CD14-positive monocyte (primary cell): ENCODE measurements around the gene CDH13. TPM values are rescaled to one million over a fixed set of nuclear protein-coding genes. Genes with fewer than 3 reads are reported as not detected.

Source experiments
- DNase-seq, 3 donors: peaks; one replicate each; pipeline ENCODE4 v3.0.0-alpha.2; 2011 to 2022
- H2AFZ ChIP-seq: 2 replicates; pipeline ENCODE4 v1.6.0; 2012; ENCODE audit warnings: mild to moderate bottlenecking, low read depth, low read length, inconsistent platforms; ENCODE audit not compliant: insufficient read depth, poor library complexity, severe bottlenecking
- H3K27ac ChIP-seq, 2 donors: 1 replicate in 1 of 2; 2 replicates in 1 of 2; pipeline ENCODE4 v1.5.1; 2012 to 2013; ENCODE audit warnings: low read length in 2 of 2, control low read depth in 1 of 2, inconsistent platforms in 1 of 2, low read depth in 1 of 2, mild to moderate bottlenecking in 1 of 2
- H3K27me3 ChIP-seq, 2 donors: one replicate each; pipeline versions ENCODE4 v1.6.0 to v1.6.1; 2011 to 2013; ENCODE audit warnings: low read length in 2 of 2; ENCODE audit not compliant: control insufficient read depth in 2 of 2, insufficient read depth in 2 of 2
- H3K36me3 ChIP-seq, 2 donors: replicated peaks in 1 of 2; 1 replicate in 1 of 2; 2 replicates in 1 of 2; pipeline versions ENCODE4 v1.5.1 to v1.6.1; 2012 to 2013; ENCODE audit warnings: low read length in 2 of 2, control low read depth in 1 of 2, inconsistent platforms in 1 of 2, mild to moderate bottlenecking in 1 of 2; ENCODE audit not compliant: insufficient read depth in 2 of 2, control insufficient read depth in 1 of 2
- H3K4me1 ChIP-seq, 2 donors: 1 replicate in 1 of 2; 2 replicates in 1 of 2; pipeline versions ENCODE4 v1.5.1 to v1.6.1; 2012 to 2013; ENCODE audit warnings: low read length in 2 of 2, control low read depth in 1 of 2, inconsistent platforms in 1 of 2, mild to moderate bottlenecking in 1 of 2, moderate library complexity in 1 of 2; ENCODE audit not compliant: insufficient read depth in 2 of 2, control insufficient read depth in 1 of 2
- H3K4me2 ChIP-seq: replicated peaks from 2 replicates; pipeline ENCODE3; 2012; ENCODE audit warnings: low read length, moderate library complexity, mild to moderate bottlenecking; ENCODE audit not compliant: poor library complexity, severe bottlenecking; ENCODE audit errors: extremely low read depth
- H3K4me3 ChIP-seq, 3 experiments: fragments of 200-600 bp in 1 of 3; sonication (generic) in 1 of 3; replicated peaks in 1 of 3; 1 replicate in 2 of 3; 2 replicates in 1 of 3; pipeline ENCODE4 v1.5.1; 2011 to 2013; ENCODE audit warnings: low read length in 3 of 3, mild to moderate bottlenecking in 3 of 3, control low read depth in 2 of 3, low read depth in 2 of 3, inconsistent platforms in 1 of 3, moderate library complexity in 1 of 3
- H3K79me2 ChIP-seq: 2 replicates; pipeline ENCODE4 v1.6.0; 2012; ENCODE audit warnings: mild to moderate bottlenecking, control low read depth, inconsistent platforms, low read length, moderate library complexity; ENCODE audit not compliant: insufficient read depth
- H3K9ac ChIP-seq: 2 replicates; pipeline ENCODE4 v1.6.0; 2017; ENCODE audit warnings: low read length, mild to moderate bottlenecking; ENCODE audit not compliant: insufficient read depth, poor library complexity, severe bottlenecking
- H3K9me3 ChIP-seq, 2 donors: replicated peaks in 1 of 2; 1 replicate in 1 of 2; 2 replicates in 1 of 2; pipeline versions ENCODE4 v1.5.1 to v1.6.1; 2012 to 2013; ENCODE audit warnings: low read length in 2 of 2, control low read depth in 1 of 2; ENCODE audit not compliant: control insufficient read depth in 1 of 2, insufficient read depth in 1 of 2
- H4K20me1 ChIP-seq: 2 replicates; pipeline ENCODE4 v1.6.0; 2012; ENCODE audit warnings: mild to moderate bottlenecking, low read length, control low read depth, moderate library complexity; ENCODE audit not compliant: insufficient read depth
- H3K27ac Mint-ChIP-seq, 7 donors: one replicate each; pipeline ENCODE4 v1.8.0; 2020; ENCODE audit warnings: mild to moderate bottlenecking in 7 of 7, mixed read lengths in 7 of 7, moderate library complexity in 6 of 7, inconsistent platforms in 2 of 7
- H3K27me3 Mint-ChIP-seq, 3 donors: one replicate each; pipeline ENCODE4 v1.8.0; 2021 to 2022; ENCODE audit warnings: low read depth in 3 of 3, mild to moderate bottlenecking in 3 of 3, mixed read lengths in 3 of 3, moderate library complexity in 3 of 3, inconsistent platforms in 1 of 3
- H3K36me3 Mint-ChIP-seq, 2 donors: one replicate each; pipeline ENCODE4 v1.8.0; 2020; ENCODE audit warnings: mixed read lengths in 2 of 2, inconsistent platforms in 1 of 2, mild to moderate bottlenecking in 1 of 2
- H3K4me1 Mint-ChIP-seq: one replicate; pipeline ENCODE4 v1.8.0; 2020; ENCODE audit warnings: mild to moderate bottlenecking, mixed read lengths
- H3K4me3 Mint-ChIP-seq, 2 donors: one replicate each; pipeline ENCODE4 v1.8.0; 2020; ENCODE audit warnings: mild to moderate bottlenecking in 2 of 2, mixed read lengths in 2 of 2, moderate library complexity in 1 of 2
- H3K9me3 Mint-ChIP-seq, 7 donors: one replicate each; pipeline ENCODE4 v1.8.0; 2020 to 2022; ENCODE audit warnings: mixed read lengths in 7 of 7, mild to moderate bottlenecking in 6 of 7, moderate library complexity in 6 of 7, inconsistent platforms in 2 of 7
- CTCF ChIP-seq: fragments of 200-600 bp; IDR thresholded peaks from one replicate; pipeline ENCODE4 v1.8.0; 2022; ENCODE audit warnings: antibody characterized with exemption, mild to moderate bottlenecking
- WGBS: methylation state at CpG from one replicate; pipeline ENCODE4 v1.1.5; 2013; ENCODE audit warnings: missing lambda C conversion rate; ENCODE audit not compliant: insufficient coverage; 5-methylcytosine and 5-hydroxymethylcytosine counted together
- intact Hi-C, 2 donors: fragments of 100-400 bp; cut with micrococcal nuclease; formaldehyde crosslinking; loops; one replicate each; pipeline versions ENCODE4 v1.15.0 to v1.15.1; 2023
- polyA plus RNA-seq, 3 donors: library from polyadenylated mRNA; depleted of rRNA in 1 of 3; unstranded in 2 of 3; stranded (reverse) in 1 of 3; fragments of 300-500 nt in 2 of 3; fragments of >200 nt in 1 of 3; fragmentation: Illumina TruSeq in 2 of 3; gene quantifications; 1 replicate in 2 of 3; 2 replicates in 1 of 3; pipeline ENCODE4 v1.2.3, GENCODE V29; 2012 to 2021

Gene CDH13
- polyA plus RNA-seq, 3 donors, result 0.13 to 0.19 TPM; not detected in 1

GRCh38 chr16:83201748-83202147 is 575.0 kb downstream of the CDH13 start:
- no peaks in the 10 kb centered on the region for H4K20me1 ChIP-seq
- H3K79me2 ChIP-seq, result no peaks in the 10 kb centered on the region
- intact Hi-C loops, result no loop called here
- Mint-ChIP-seq H3K4me3 (no peak overlapping the region), H3K27me3 (peaks cover 2 to 6% (median 4%) of the 10 kb centered on the region in 3 donors), H3K27ac (no peak overlapping the region), H3K9me3 (peaks cover 0 to 5% (median 2%) of the 10 kb centered on the region in 7 donors), H3K4me1 (no peaks in the 10 kb centered on the region), H3K36me3 (no peaks in the 10 kb centered on the region)
- no peak for TF ChIP-seq CTCF
- H3K9ac ChIP-seq, result no peak overlapping the region
- 98% methylated on average over 6 of the region's 9 CpGs for WGBS
- DNase-seq, result no peak
- H3K27me3 ChIP-seq, result no peaks in the 10 kb centered on the region
- no peaks in the 10 kb centered on the region for H3K36me3 ChIP-seq
- H3K4me2 ChIP-seq, result no peak overlapping the region
- H3K27ac ChIP-seq, result no peak overlapping the region
- H3K4me3 ChIP-seq, result no peak overlapping the region
- no peak overlapping the region for H2AFZ ChIP-seq
- no peaks in the 10 kb centered on the region for H3K9me3 ChIP-seq
- no peaks in the 10 kb centered on the region for H3K4me1 ChIP-seq

- H3K4me3 ChIP-seq, result no peak overlapping the region
- WGBS, result 75% methylated on average over 2 of the region's 6 CpGs
- TF ChIP-seq CTCF, result no peak
- no peaks in the 10 kb centered on the region for H3K36me3 ChIP-seq
- H3K9me3 ChIP-seq, result no peaks in the 10 kb centered on the region
- H3K4me1 Mint-ChIP-seq, result no peaks in the 10 kb centered on the region
- H3K9ac ChIP-seq, result no peak overlapping the region
- no peak for DNase-seq
- H3K4me1 ChIP-seq, result no peaks in the 10 kb centered on the region
- peaks cover 0 to 7% (median 5%) of the 10 kb centered on the region in 3 donors for H3K27me3 Mint-ChIP-seq
- H3K36me3 Mint-ChIP-seq, result no peaks in the 10 kb centered on the region
- H3K79me2 ChIP-seq, result no peaks in the 10 kb centered on the region
- no peak overlapping the region for H3K4me2 ChIP-seq
- H4K20me1 ChIP-seq, result no peaks in the 10 kb centered on the region
- H3K27ac ChIP-seq, result no peak overlapping the region
- no peak overlapping the region for H3K27ac Mint-ChIP-seq
- intact Hi-C loops, result no loop called here
- H3K9me3 Mint-ChIP-seq, result peaks cover 0 to 5% (median 2%) of the 10 kb centered on the region in 7 donors
- no peaks in the 10 kb centered on the region for H3K27me3 ChIP-seq
- H3K4me3 Mint-ChIP-seq, result no peak overlapping the region
- H2AFZ ChIP-seq, result no peak overlapping the region
Measured at GRCh38 chr16:83205896-83206295, 579.1 kb downstream of the CDH13 start.
